H1 (cell line): ENCODE measurements around the gene KLK10. TPM values are rescaled to one million over a fixed set of nuclear protein-coding genes. Genes with fewer than 3 reads are reported as not detected.

Experiments
- CTCF ChIA-PET: fragments of 300-600 bp; sonication (Branson Sonifier 250); formaldehyde crosslinking; loops from one replicate; lab custom pipeline; 2021; ENCODE audit not compliant: partially characterized antibody; lab: Charles Lee
- POLR2A ChIA-PET: fragments of 300-600 bp; sonication (Branson Sonifier 250); formaldehyde crosslinking; loops from one replicate; lab custom pipeline; 2021; ENCODE audit warnings: inconsistent platforms; ENCODE audit not compliant: partially characterized antibody; lab: Charles Lee
- DNase-seq, 2 experiments: peaks; one replicate each; pipeline versions ENCODE4 v3.0.0 to v3.0.0-alpha.2; 2010 to 2022; ENCODE audit warnings: low spot score in 2 of 2, low read depth in 1 of 2, mixed read lengths in 1 of 2
- FAIRE-seq: peaks from 2 replicates; lab custom pipeline; 2011; peaks lifted over from hg19 to GRCh38; lab: Jason Lieb, UNC
- H2AFZ ChIP-seq: 2 replicates; pipeline ENCODE4 v1.8.1; 2012; ENCODE audit warnings: low read length, inconsistent platforms
- H2AK5ac ChIP-seq: 2 replicates; pipeline ENCODE4 v1.6.1; 2013; ENCODE audit warnings: low read depth, low read length
- H2BK120ac ChIP-seq: replicated peaks from 2 replicates; pipeline ENCODE3; 2013; ENCODE audit warnings: low read depth, low read length, inconsistent platforms
- H2BK12ac ChIP-seq: 2 replicates; pipeline ENCODE4 v1.6.1; 2013; ENCODE audit warnings: low read depth, low read length
- H2BK15ac ChIP-seq: 2 replicates; pipeline ENCODE4 v1.6.1; 2013; ENCODE audit warnings: low read length
- H2BK20ac ChIP-seq: 2 replicates; pipeline ENCODE4 v1.6.1; 2013; ENCODE audit warnings: low read length
- H2BK5ac ChIP-seq: 2 replicates; pipeline ENCODE4 v1.6.1; 2013; ENCODE audit warnings: low read depth, low read length
- H3K14ac ChIP-seq: 2 replicates; pipeline ENCODE4 v1.6.1; 2013; ENCODE audit warnings: inconsistent platforms; ENCODE audit not compliant: insufficient read length
- H3K18ac ChIP-seq: 2 replicates; pipeline ENCODE4 v1.6.1; 2013; ENCODE audit warnings: low read length; ENCODE audit errors: extremely low read depth
- H3K23ac ChIP-seq: 2 replicates; pipeline ENCODE4 v1.6.1; 2013; ENCODE audit warnings: inconsistent platforms; ENCODE audit not compliant: insufficient read length
- H3K23me2 ChIP-seq: 2 replicates; pipeline ENCODE4 v1.6.1; 2013; ENCODE audit warnings: low read depth, low read length
- H3K27ac ChIP-seq: 2 replicates; pipeline ENCODE4 v1.6.1; 2011; ENCODE audit warnings: low read depth, low read length, inconsistent platforms
- H3K27me3 ChIP-seq, 4 experiments: replicated peaks in 1 of 4; 1 replicate in 1 of 4; 2 replicates in 3 of 4; pipeline versions ENCODE4 v1.6.1 to v1.8.1; 2011 to 2013; ENCODE audit warnings: low read length in 3 of 4, mild to moderate bottlenecking in 3 of 4, inconsistent platforms in 2 of 4, mixed read lengths in 2 of 4, moderate library complexity in 1 of 4; ENCODE audit not compliant: control insufficient read depth in 3 of 4, insufficient read depth in 3 of 4; ENCODE audit errors: extremely low read depth in 1 of 4
- H3K36me3 ChIP-seq, 4 experiments: 2 replicates each; pipeline versions ENCODE4 v1.6.1 to v1.8.1; 2011 to 2013; ENCODE audit warnings: mild to moderate bottlenecking in 4 of 4, low read length in 3 of 4, moderate library complexity in 2 of 4, control low read depth in 1 of 4, inconsistent platforms in 1 of 4; ENCODE audit not compliant: insufficient read depth in 4 of 4, control insufficient read depth in 2 of 4
- H3K4ac ChIP-seq: replicated peaks from 2 replicates; pipeline ENCODE3; 2013; ENCODE audit warnings: low read length, low read depth, mixed read lengths, inconsistent platforms; ENCODE audit not compliant: insufficient read length
- H3K4me1 ChIP-seq, 4 experiments: replicated peaks in 1 of 4; 1 replicate in 1 of 4; 2 replicates in 3 of 4; pipeline versions ENCODE4 v1.6.1 to v1.8.1; 2011 to 2013; ENCODE audit warnings: low read length in 3 of 4, inconsistent platforms in 2 of 4, mixed read lengths in 1 of 4; ENCODE audit not compliant: insufficient read depth in 4 of 4, control insufficient read depth in 3 of 4
- H3K4me2 ChIP-seq, 2 experiments: 2 replicates each; pipeline versions ENCODE4 v1.6.1 to v1.8.1; 2011 to 2013; ENCODE audit warnings: low read depth in 2 of 2, low read length in 2 of 2, control low read depth in 1 of 2, inconsistent platforms in 1 of 2, mild to moderate bottlenecking in 1 of 2; ENCODE audit not compliant: insufficient read depth in 1 of 2
- H3K4me3 ChIP-seq, 4 experiments: fragments of 200-600, 300-600 bp in 1 of 4; sonication (generic), shearing (Covaris generic), sonication (Bioruptor Twin) in 1 of 4; 2 replicates each; pipeline versions ENCODE4 v1.5.1 to v1.8.1; 2011 to 2016; ENCODE audit warnings: low read length in 4 of 4, low read depth in 3 of 4, control low read depth in 2 of 4, inconsistent platforms in 2 of 4, mild to moderate bottlenecking in 2 of 4, mixed read lengths in 1 of 4, moderate library complexity in 1 of 4; ENCODE audit not compliant: insufficient read depth in 2 of 4; ENCODE audit errors: extremely low read depth in 1 of 4
- H3K56ac ChIP-seq: replicated peaks from 2 replicates; pipeline ENCODE3; 2013; ENCODE audit warnings: low read depth, mild to moderate bottlenecking, mixed read lengths, low read length, inconsistent platforms; ENCODE audit not compliant: insufficient read length
- H3K79me1 ChIP-seq: 2 replicates; pipeline ENCODE4 v1.6.1; 2013; ENCODE audit warnings: low read depth, low read length, control low read depth
- H3K79me2 ChIP-seq, 2 experiments: 2 replicates each; pipeline versions ENCODE4 v1.6.1 to v1.8.1; 2012 to 2013; ENCODE audit warnings: low read length in 2 of 2, mild to moderate bottlenecking in 2 of 2, inconsistent platforms in 1 of 2; ENCODE audit not compliant: insufficient read depth in 2 of 2, control insufficient read depth in 1 of 2
- H3K9ac ChIP-seq, 4 experiments: replicated peaks in 1 of 4; 1 replicate in 1 of 4; 2 replicates in 3 of 4; pipeline versions ENCODE4 v1.6.1 to v1.8.1; 2011 to 2013; ENCODE audit warnings: low read depth in 3 of 4, low read length in 3 of 4, control low read depth in 2 of 4, mild to moderate bottlenecking in 2 of 4, moderate library complexity in 2 of 4, inconsistent platforms in 1 of 4; ENCODE audit errors: extremely low read depth in 1 of 4
- H3K9me3 ChIP-seq, 2 experiments: 2 replicates each; pipeline versions ENCODE4 v1.6.1 to v1.8.1; 2012 to 2013; ENCODE audit warnings: mild to moderate bottlenecking in 2 of 2, moderate library complexity in 2 of 2, control low read depth in 1 of 2, inconsistent platforms in 1 of 2, low read depth in 1 of 2, low read length in 1 of 2, mixed read lengths in 1 of 2; ENCODE audit not compliant: insufficient read depth in 2 of 2
- H4K20me1 ChIP-seq, 2 experiments: replicated peaks in 1 of 2; 2 replicates each; pipeline versions ENCODE3 to v1.8.1; 2011 to 2013; ENCODE audit warnings: inconsistent platforms in 2 of 2, low read length in 2 of 2, mild to moderate bottlenecking in 1 of 2; ENCODE audit not compliant: insufficient read depth in 2 of 2, control insufficient read depth in 1 of 2
- H4K5ac ChIP-seq: 2 replicates; pipeline ENCODE4 v1.6.1; 2013; ENCODE audit warnings: low read length, low read depth, mixed read lengths, inconsistent platforms; ENCODE audit not compliant: insufficient read length
- H4K8ac ChIP-seq: 2 replicates; pipeline ENCODE4 v1.8.0; 2013; ENCODE audit warnings: mild to moderate bottlenecking, moderate library complexity, low read length, inconsistent platforms; ENCODE audit not compliant: insufficient read depth; ENCODE audit errors: extremely low read depth
- H4K91ac ChIP-seq: replicated peaks from 2 replicates; pipeline ENCODE3; 2013; ENCODE audit warnings: low read length, mixed read lengths, inconsistent platforms; ENCODE audit not compliant: insufficient read length
- ATF3 ChIP-seq: IDR thresholded peaks from 2 replicates; pipeline ENCODE4 v1.6.1; 2011; ENCODE audit warnings: low read depth, mild to moderate bottlenecking, low read length; ENCODE audit not compliant: insufficient read depth
- BACH1 ChIP-seq: IDR thresholded peaks from 2 replicates; pipeline ENCODE4 v1.6.1; 2012; ENCODE audit warnings: low read length, improper control_type of control experiment
- EGR1 ChIP-seq: IDR thresholded peaks from 2 replicates; pipeline ENCODE4 v1.6.1; 2011; ENCODE audit warnings: low read depth, low read length, borderline replicate concordance
- EP300 ChIP-seq, 2 experiments: IDR thresholded peaks; 1 replicate in 1 of 2; 2 replicates in 1 of 2; pipeline ENCODE4 v1.6.1; 2011 to 2012; ENCODE audit warnings: low read depth in 2 of 2, low read length in 2 of 2, mild to moderate bottlenecking in 2 of 2, borderline replicate concordance in 1 of 2, inconsistent platforms in 1 of 2, moderate library complexity in 1 of 2
- EZH2 ChIP-seq: fragments of 200-600 bp; sonication (generic); IDR thresholded peaks from 2 replicates; pipeline ENCODE4 v1.7.1; 2012; ENCODE audit warnings: low read depth, mild to moderate bottlenecking, moderate library complexity, low read length, inconsistent platforms; ENCODE audit not compliant: severe bottlenecking
- GTF2F1 ChIP-seq: IDR thresholded peaks from 2 replicates; pipeline ENCODE4 v1.6.1; 2012; ENCODE audit warnings: low read depth, low read length, improper control_type of control experiment, borderline replicate concordance
- NANOG ChIP-seq: IDR thresholded peaks from 2 replicates; pipeline ENCODE4 v1.6.1; 2011; ENCODE audit warnings: low read length, low read depth, mild to moderate bottlenecking, inconsistent platforms; ENCODE audit not compliant: insufficient read depth, poor library complexity, severe bottlenecking
- NRF1 ChIP-seq: IDR thresholded peaks from 2 replicates; pipeline ENCODE4 v1.6.1; 2011; ENCODE audit warnings: mild to moderate bottlenecking, low read depth, low read length, improper control_type of control experiment
- POLR2A ChIP-seq, 2 experiments: IDR thresholded peaks; 1 replicate in 1 of 2; 2 replicates in 1 of 2; pipeline ENCODE4 v1.6.1; 2011; ENCODE audit warnings: low read depth in 2 of 2, low read length in 2 of 2, mild to moderate bottlenecking in 2 of 2; ENCODE audit errors: control extremely low read depth in 1 of 2
- POLR2AphosphoS5 ChIP-seq: IDR thresholded peaks from 2 replicates; pipeline ENCODE4 v1.6.1; 2011; ENCODE audit warnings: low read depth, low read length
- POU5F1 ChIP-seq: IDR thresholded peaks from 2 replicates; pipeline ENCODE4 v1.6.1; 2011; ENCODE audit warnings: low read depth, mild to moderate bottlenecking, low read length, moderate library complexity
- RXRA ChIP-seq: IDR thresholded peaks from 2 replicates; pipeline ENCODE4 v1.6.1; 2011; ENCODE audit warnings: low read depth, mild to moderate bottlenecking, low read length, moderate library complexity; ENCODE audit not compliant: insufficient read depth
- SIRT6 ChIP-seq: IDR thresholded peaks from one replicate; pipeline ENCODE4 v1.7.1; 2012; ENCODE audit warnings: low read length, inconsistent platforms
- WGBS, 2 experiments: shearing (Covaris generic) in 1 of 2; methylation state at CpG; one replicate each; pipeline versions ENCODE4 v1.1.6 to v1.1.7; 2013 to 2015; ENCODE audit warnings: low lambda C conversion rate in 2 of 2, mixed read lengths in 2 of 2, inconsistent platforms in 1 of 2, low coverage in 1 of 2, missing lambda C conversion rate in 1 of 2; ENCODE audit not compliant: insufficient replicate concordance in 2 of 2, insufficient coverage in 1 of 2, insufficient read length in 1 of 2; ENCODE audit errors: extremely low coverage in 1 of 2, missing lambda C conversion rate in 1 of 2; 5-methylcytosine and 5-hydroxymethylcytosine counted together
- polyA plus RNA-seq, 7 experiments: library from polyadenylated mRNA; depleted of rRNA in 3 of 7; stranded (reverse) in 5 of 7; unstranded in 2 of 7; fragments of >200 nt in 5 of 7; fragments of 200-250 nt in 2 of 7; gene quantifications; 1 replicate in 5 of 7; 2 replicates in 1 of 7; 4 replicates in 1 of 7; pipeline versions ENCODE4 v1.2.1 to v1.2.3, GENCODE V29; 2011 to 2013; ENCODE audit warnings: missing spikeins in 2 of 7, mixed read lengths in 2 of 7
- total RNA-seq: library from RNA; stranded (reverse); fragmentation: NEBNext Ultra II Directional; extraction: Animal tissue kit (Norgen Biotek cat#: 25700); gene quantifications from 2 replicates; pipeline ENCODE4 v1.2.1, GENCODE V29; 2021
- TF ChIP-seq, protein P1 (sequence below): IDR thresholded peaks from 2 replicates; pipeline ENCODE4 v1.6.1; 2012; ENCODE audit warnings: inconsistent platforms

KLK10 gene
- total and polyA plus RNA-seq, 2 of the 8 experiments (the other 6 are each of a cell fraction or from before 2014, with no cell fraction given) = 4.8 to 9.7 TPM

DNA sequence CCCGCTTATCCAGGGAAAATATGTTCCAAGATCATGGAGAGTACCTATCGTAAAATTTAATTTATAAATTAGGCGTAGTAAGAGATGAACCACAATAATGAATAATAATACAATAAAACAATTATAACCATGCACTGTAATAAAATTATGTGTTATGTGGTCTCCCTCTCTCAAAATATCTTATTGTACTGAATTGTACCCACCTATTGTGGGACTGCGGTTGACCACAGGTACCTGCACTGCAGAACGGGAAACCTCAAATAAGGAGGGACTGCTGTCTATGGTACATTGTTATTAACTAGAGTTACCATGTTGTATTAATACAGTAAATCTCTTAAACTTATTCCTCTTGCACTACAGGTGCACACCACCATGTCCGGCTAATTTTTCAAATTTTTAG lies 20.6 kb upstream of the KLK10 start:
- Histone ChIP-seq H4K91ac (no peak overlapping the region), H3K18ac (no peak overlapping the region), H4K8ac (no peak overlapping the region), H3K56ac (no peak overlapping the region), H3K4ac (no peak overlapping the region), H3K27me3 (no peaks in the 10 kb centered on the region), H3K79me2 (no peaks in the 10 kb centered on the region), H4K20me1 (peaks cover 0 to 1% of the 10 kb centered on the region in 2 experiments), H2BK120ac (no peak overlapping the region), H2BK20ac (no peak overlapping the region), H3K4me3 (no peak overlapping the region), H3K27ac (no peak overlapping the region), H4K5ac (no peak overlapping the region), H3K23ac (no peak overlapping the region), H3K79me1 (no peaks in the 10 kb centered on the region), H2BK5ac (no peak overlapping the region), H3K4me2 (no peak overlapping the region), H3K9ac (no peak overlapping the region), H2BK15ac (no peak overlapping the region), H3K9me3 (no peaks in the 10 kb centered on the region), H3K36me3 (no peaks in the 10 kb centered on the region), H3K4me1 (peaks cover 0 to 5% (median 2%) of the 10 kb centered on the region in 4 experiments; a peak in 4 of 7 replicates), H3K23me2 (no peaks in the 10 kb centered on the region), H2AK5ac (no peak overlapping the region), H3K14ac (no peak overlapping the region), H2AFZ (no peak overlapping the region), H2BK12ac (no peak overlapping the region)
- 93% methylated on average over 6 of the region's 6 CpGs; no CpG with 5 or more reads in 1 of the 2 experiments for WGBS, 2 experiments
- POLR2A ChIA-PET = no interaction called here
- DNase-seq (no peak), FAIRE-seq (no peak)
- CTCF ChIA-PET = interaction anchor here (0.9 to 1.1 kb wide), 2 partner anchors 19 to 22 kb away, joined by 3 to 5 read pairs; no protein-coding TSS in a partner anchor
- TF ChIP-seq EZH2 (no peak), NANOG (no peak), EP300 (IDR thresholded peaks at IDR 0.05; ENCODE audit: borderline replicate concordance in 1 of 2, low read depth in 2 of 2, low read length in 2 of 2) (no peak), POLR2AphosphoS5 (no peak), POU5F1 (no peak), POLR2A (IDR thresholded peaks at IDR 0.05; ENCODE audit: control extremely low read depth in 1 of 2, low read depth in 2 of 2, low read length in 2 of 2) (no peak), GTF2F1 (no peak), EGR1 (no peak), BACH1 (no peak), SIRT6 (no peak), NRF1 (no peak), ATF3 (no peak), RXRA (no peak)
- TF ChIP-seq, protein P1, sequence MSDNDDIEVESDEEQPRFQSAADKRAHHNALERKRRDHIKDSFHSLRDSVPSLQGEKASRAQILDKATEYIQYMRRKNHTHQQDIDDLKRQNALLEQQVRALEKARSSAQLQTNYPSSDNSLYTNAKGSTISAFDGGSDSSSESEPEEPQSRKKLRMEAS = no peak
